Measurements from ENCODE around the gene WRNIP1.
"Not testable (repeated sequence)": the region's sequence is repeated elsewhere in the genome, so short reads cannot be mapped to it uniquely, and the experiment has no call there.

Gene WRNIP1

GRCh38 chr6:2743280-2744208, 21.6 kb upstream of the WRNIP1 start:
- no peak for DNase-seq

GRCh38 chr6:2744209-2744771, 20.9 kb upstream of the WRNIP1 start:
- no peak for DNase-seq

- no peak for DNase-seq
These were observed 20.4 kb upstream of the WRNIP1 start for GRCh38 chr6:2744778-2745177.

- DNase-seq: no peak
These were observed 19.9 kb upstream of the WRNIP1 start for GRCh38 chr6:2745246-2745645.

GRCh38 chr6:2746557-2747061, 18.6 kb upstream of the WRNIP1 start:
- DNase-seq: no peak

- no peak for DNase-seq
These were observed 17.0 kb upstream of the WRNIP1 start for GRCh38 chr6:2748183-2748582.

GRCh38 chr6:2749969-2750600, 15.1 kb upstream of the WRNIP1 start:
- DNase-seq: peak; percentile 66

GRCh38 chr6:2750832-2751231, 14.4 kb upstream of the WRNIP1 start, which contains the start of gene MYLK4:
MYLK4 (minus strand) TSS chr6:2750922; CDS start chr6:2749294, 1,628 bp downstream.
- DNase-seq: no peak

- no peak for DNase-seq
These were observed 13.3 kb upstream of the WRNIP1 start for GRCh38 chr6:2751871-2752270.

- no peak for DNase-seq
These were observed 12.6 kb upstream of the WRNIP1 start for GRCh38 chr6:2752477-2753109.

- no peak for DNase-seq
These were observed 12.1 kb upstream of the WRNIP1 start for GRCh38 chr6:2753110-2753489.

- DNase-seq: no peak
These were observed 11.4 kb upstream of the WRNIP1 start for GRCh38 chr6:2753743-2754142.

- DNase-seq: no peak
These were observed 10.8 kb upstream of the WRNIP1 start for GRCh38 chr6:2754393-2754792.

GRCh38 chr6:2754911-2755310, 10.3 kb upstream of the WRNIP1 start:
- no peak for DNase-seq

GRCh38 chr6:2755456-2755855, 9.7 kb upstream of the WRNIP1 start:
- DNase-seq: no peak

GRCh38 chr6:2756241-2756640, 9.0 kb upstream of the WRNIP1 start:
- no peak for DNase-seq

GRCh38 chr6:2756687-2757224, 8.4 kb upstream of the WRNIP1 start:
- DNase-seq: no peak

GRCh38 chr6:2758980-2759379, 6.2 kb upstream of the WRNIP1 start:
- DNase-seq: no peak

GRCh38 chr6:2760882-2761842, 4.0 kb upstream of the WRNIP1 start:
- no peak for DNase-seq

- DNase-seq: not testable (repeated sequence)
These were observed 2.3 kb upstream of the WRNIP1 start for GRCh38 chr6:2762868-2763267.

GRCh38 chr6:2763345-2763841, 1.8 kb upstream of the WRNIP1 start:
- DNase-seq: no peak
